A549 (cell line): ENCODE measurements around the gene STK4. TPM values are rescaled to one million over a fixed set of nuclear protein-coding genes. Genes with fewer than 3 reads are reported as not detected.

Source experiments
- ATAC-seq, 2 experiments: fragments of 200-7000 bp in 1 of 2; fragments of >200 bp in 1 of 2; cut with Nextera tagmentation in 1 of 2; cut with Tn5 transposase in 1 of 2; 3 replicates each; pipeline versions ENCODE4 v1.8.0 to v1.9.1; 2018 to 2020; ENCODE audit warnings: mild to moderate bottlenecking in 1 of 2, moderate library complexity in 1 of 2
- CTCF ChIA-PET: fragments of 300-600 bp; sonication (Branson Sonifier 250); formaldehyde crosslinking; extraction: SDS; loops from one replicate; lab custom pipeline; 2021; ENCODE audit warnings: antibody characterized with exemption, inconsistent platforms; lab: Yijun Ruan, JAX
- POLR2A ChIA-PET: fragments of 350-600 bp; formaldehyde crosslinking; extraction: SDS; loops from one replicate; lab custom pipeline; 2021; ENCODE audit warnings: antibody characterized with exemption, inconsistent platforms; lab: Yijun Ruan, JAX
- DNase-seq, 2 experiments: peaks; one replicate each; pipeline versions ENCODE4 v3.0.0 to v3.0.0-alpha.2; 2011 to 2016; ENCODE audit warnings: low read depth in 1 of 2, low spot score in 1 of 2
- FAIRE-seq: peaks from 2 replicates; lab custom pipeline; 2011; peaks lifted over from hg19 to GRCh38; lab: Jason Lieb, UNC
- H3K27ac ChIP-seq, 2 experiments: fragments of >200 bp; sonication (Bioruptor Twin); formaldehyde crosslinking; 3 replicates each; pipeline ENCODE4 v1.5.1; 2016 to 2017
- H3K4me1 ChIP-seq: fragments of >200 bp; sonication (Bioruptor Twin); formaldehyde crosslinking; 3 replicates; pipeline ENCODE4 v1.6.1; 2016
- H3K4me2 ChIP-seq: fragments of >200 bp; sonication (Bioruptor Twin); formaldehyde crosslinking; 3 replicates; pipeline ENCODE4 v1.6.1; 2016
- H3K4me3 ChIP-seq: fragments of >200 bp; sonication (Bioruptor Twin); formaldehyde crosslinking; 3 replicates; pipeline ENCODE4 v1.5.1; 2016
- H3K9me3 ChIP-seq: fragments of >200 bp; sonication (Bioruptor Twin); formaldehyde crosslinking; 3 replicates; pipeline ENCODE4 v1.6.1; 2016
- BHLHE40 ChIP-seq: IDR thresholded peaks from 2 replicates; pipeline ENCODE4 v1.6.1; 2012; ENCODE audit warnings: low read depth, low read length, inconsistent platforms
- CEBPB ChIP-seq, 2 experiments: fragments of >200 bp in 1 of 2; sonication (Bioruptor Twin) in 1 of 2; formaldehyde crosslinking in 1 of 2; IDR thresholded peaks; 2 replicates each; pipeline ENCODE4 v1.6.1; 2012 to 2016
- CHD2 ChIP-seq: fragments of 150-350 bp; IDR thresholded peaks from 2 replicates; pipeline ENCODE4 v1.6.1; 2014; ENCODE audit warnings: low read length; ENCODE audit not compliant: partially characterized antibody
- EHMT2 ChIP-seq: fragments of 200-600 bp; sonication (generic); IDR thresholded peaks from 2 replicates; pipeline ENCODE4 v1.6.1; 2016; ENCODE audit warnings: antibody characterized with exemption, low read depth, mild to moderate bottlenecking, moderate library complexity
- EP300 ChIP-seq, 2 experiments: fragments of >200 bp; sonication (Bioruptor Twin); formaldehyde crosslinking; IDR thresholded peaks; 2 replicates in 1 of 2; 3 replicates in 1 of 2; pipeline ENCODE4 v1.6.1; 2016 to 2017
- ESRRA ChIP-seq: fragments of 150-350 bp; IDR thresholded peaks from 2 replicates; pipeline ENCODE4 v1.6.1; 2014; ENCODE audit warnings: mild to moderate bottlenecking, low read length, borderline replicate concordance
- FOSB ChIP-seq: fragments of 250-450 bp; sonication (Bioruptor Pico); IDR thresholded peaks from 2 replicates; pipeline ENCODE4 v1.5.0; 2020; ENCODE audit warnings: mild to moderate bottlenecking, moderate library complexity
- FOXS1 ChIP-seq: fragments of 250-450 bp; sonication (Bioruptor Pico); IDR thresholded peaks from 2 replicates; pipeline ENCODE4 v1.5.0; 2020; ENCODE audit warnings: mild to moderate bottlenecking, moderate library complexity
- HDAC2 ChIP-seq: fragments of 200-600 bp; sonication (generic); IDR thresholded peaks from 2 replicates; pipeline ENCODE4 v1.6.1; 2016
- HMGXB4 ChIP-seq: fragments of 250-450 bp; sonication (Bioruptor Pico); IDR thresholded peaks from 2 replicates; pipeline ENCODE4 v1.5.0; 2021; ENCODE audit warnings: mild to moderate bottlenecking, moderate library complexity, borderline replicate concordance
- HOXA7 ChIP-seq: fragments of 250-450 bp; sonication (Bioruptor Pico); IDR thresholded peaks from 2 replicates; pipeline ENCODE4 v1.5.0; 2020; ENCODE audit warnings: mild to moderate bottlenecking, moderate library complexity
- JUN ChIP-seq, 2 experiments: fragments of >200 bp; sonication (Bioruptor Twin); formaldehyde crosslinking; IDR thresholded peaks; 2 replicates in 1 of 2; 3 replicates in 1 of 2; pipeline ENCODE4 v1.6.1; 2016 to 2017
- MAFK ChIP-seq: fragments of 450-650 bp; IDR thresholded peaks from 2 replicates; pipeline ENCODE4 v1.6.1; 2014; ENCODE audit not compliant: partially characterized antibody
- MAX ChIP-seq: IDR thresholded peaks from 2 replicates; pipeline ENCODE4 v1.6.1; 2012
- MAZ ChIP-seq: fragments of 150-350 bp; IDR thresholded peaks from 2 replicates; pipeline ENCODE4 v1.6.1; 2014; ENCODE audit warnings: antibody characterized with exemption, low read depth, low read length, borderline replicate concordance
- MYC ChIP-seq: IDR thresholded peaks from 2 replicates; pipeline ENCODE4 v1.6.1; 2012; ENCODE audit warnings: mild to moderate bottlenecking, inconsistent platforms, low read length, improper control_type of control experiment, borderline replicate concordance
- NFE2L2 ChIP-seq: fragments of 150-350 bp; conservative IDR thresholded peaks from 2 replicates; pipeline ENCODE4 v1.6.1; 2014; ENCODE audit warnings: low read length
- NPAS2 ChIP-seq: fragments of 250-450 bp; sonication (Bioruptor Pico); IDR thresholded peaks from 2 replicates; pipeline ENCODE4 v1.8.0; 2022; ENCODE audit warnings: mild to moderate bottlenecking, moderate library complexity, borderline replicate concordance
- NR3C1 ChIP-seq: fragments of >200 bp; sonication (Bioruptor Twin); formaldehyde crosslinking; IDR thresholded peaks from 3 replicates; pipeline ENCODE4 v1.6.1; 2017
- PBX3 ChIP-seq: IDR thresholded peaks from 2 replicates; pipeline ENCODE4 v1.6.1; 2012
- RFX5 ChIP-seq: fragments of 450-650 bp; IDR thresholded peaks from 2 replicates; pipeline ENCODE4 v1.7.1; 2014; ENCODE audit warnings: antibody characterized with exemption, mild to moderate bottlenecking, moderate library complexity
- SMC3 ChIP-seq: fragments of >200 bp; sonication (Bioruptor Twin); formaldehyde crosslinking; IDR thresholded peaks from 3 replicates; pipeline ENCODE4 v1.6.1; 2018; ENCODE audit warnings: inconsistent platforms
- SREBF2 ChIP-seq: fragments of 450-650 bp; IDR thresholded peaks from 2 replicates; pipeline ENCODE4 v1.6.1; 2014; ENCODE audit warnings: mild to moderate bottlenecking, moderate library complexity
- TFCP2L1 ChIP-seq: fragments of 250-450 bp; sonication (Bioruptor Pico); IDR thresholded peaks from 2 replicates; pipeline ENCODE4 v1.5.0; 2021; ENCODE audit warnings: mild to moderate bottlenecking
- ZNF302 ChIP-seq: fragments of 250-450 bp; sonication (Bioruptor Pico); IDR thresholded peaks from 2 replicates; pipeline ENCODE4 v1.9.0; 2021; ENCODE audit warnings: inconsistent platforms, mild to moderate bottlenecking, moderate library complexity
- WGBS: methylation state at CpG from one replicate; pipeline ENCODE4 v1.1.6; 2017; ENCODE audit errors: missing lambda C conversion rate; 5-methylcytosine and 5-hydroxymethylcytosine counted together
- polyA plus RNA-seq, 4 experiments: library from polyadenylated mRNA; depleted of rRNA in 3 of 4; stranded (reverse); fragments of >200 nt; fragmentation: RNase III in 1 of 4; extraction: RNeasy Plus Mini Kit Qiagen cat#74134 plus additional on column Dnase treatment in 1 of 4; gene quantifications; 2 replicates in 3 of 4; 3 replicates in 1 of 4; pipeline ENCODE4 v1.2.3, GENCODE V29; 2011 to 2017
- TF ChIP-seq, protein P1 (sequence below): fragments of 450-650 bp; IDR thresholded peaks from 2 replicates; pipeline ENCODE4 v1.6.1; 2014; ENCODE audit warnings: antibody characterized with exemption

STK4 gene
- polyA plus RNA-seq, 2 of the 4 experiments (the other 2 are of a cell fraction), result 14.5 to 34.5 TPM

DNA sequence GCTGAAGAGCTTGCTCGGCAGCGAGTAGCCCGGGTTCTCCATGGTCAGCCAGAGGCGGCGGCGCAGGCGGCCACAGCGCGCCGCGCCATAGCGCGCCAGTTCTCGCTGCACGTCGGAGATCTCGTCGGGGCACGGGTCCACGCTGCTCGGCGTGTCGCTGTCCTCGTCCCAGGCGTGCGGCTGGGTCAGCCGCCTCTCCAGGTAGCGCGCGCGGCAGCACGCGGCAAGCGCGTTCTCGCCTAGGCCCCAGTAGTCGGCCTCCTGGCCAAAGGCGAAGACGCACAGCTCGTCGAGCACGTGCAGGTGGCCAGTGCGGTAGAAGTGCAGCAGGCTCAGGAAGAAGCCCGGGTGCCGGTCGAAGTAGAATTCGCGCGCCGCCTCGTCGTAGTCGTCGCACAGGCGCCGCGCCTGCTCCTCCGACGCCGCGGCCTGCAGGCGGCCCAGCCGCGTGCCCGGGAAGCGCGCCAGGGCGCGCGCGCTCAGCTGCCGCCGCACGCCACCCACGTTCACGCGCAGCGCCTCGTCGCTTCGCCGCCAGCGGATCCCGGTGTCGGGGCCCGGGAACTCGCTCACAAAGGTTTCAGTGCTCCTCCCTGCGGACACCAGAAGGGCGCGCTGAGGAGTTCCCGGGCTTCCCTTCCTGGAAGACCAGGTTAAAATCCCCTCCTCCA, 131.9 kb downstream of the STK4 start:
- TF ChIP-seq ESRRA (no peak), TFCP2L1 (CRISPR knock-in tag) (no peak), CHD2 (no peak), NR3C1 (no peak), FOXS1 (CRISPR knock-in tag) (no peak), JUN (IDR thresholded peaks at IDR 0.05) (no peak)
- no peak for FAIRE-seq
- 95% methylated on average over 91 of the region's 91 CpGs for WGBS
- ChIA-PET CTCF (interaction anchor here (5.2 to 8.8 kb wide), 5 partner anchors 12 to 195 kb away, joined by 30 to 197 read pairs (median 103); partner anchors contain the start of gene WFDC5), POLR2A (no interaction called here)
- no peaks in the 10 kb centered on the region for H3K4me1 ChIP-seq
- H3K4me3 ChIP-seq, result no peak overlapping the region
- DNase-seq, result no peak
- H3K27ac ChIP-seq, result no peak overlapping the region
- H3K4me2 ChIP-seq, result no peak overlapping the region
- no peaks in the 10 kb centered on the region for H3K9me3 ChIP-seq
- ATAC-seq, result no peak

- ChIA-PET POLR2A (no interaction called here), CTCF (interaction anchor here (1.0 to 7.3 kb wide), 10 partner anchors 9 to 212 kb away, joined by 3 to 98 read pairs (median 8); no protein-coding TSS in a partner anchor)
- H3K4me1 ChIP-seq, result no peaks in the 10 kb centered on the region
- WGBS, result 59% methylated on average over 25 of the region's 38 CpGs
- no peak within 1 kb of the TSS for H3K4me3 ChIP-seq
- no peak within 1 kb of the TSS for H3K27ac ChIP-seq
- no peak for DNase-seq
- no peak for ATAC-seq
- no peak within 1 kb of the TSS for H3K4me2 ChIP-seq
- no peak for FAIRE-seq
- TF ChIP-seq MAZ (no peak), SMC3 (no peak), HMGXB4 (no peak), MAX (no peak), MYC (no peak), SREBF2 (no peak), EP300 (IDR thresholded peaks at IDR 0.05) (no peak)
- no peaks in the 10 kb centered on the region for H3K9me3 ChIP-seq
Measured at GRCh38 chr20:45100563-45101245, 134.4 kb downstream of the STK4 start, which contains the start of gene KCNS1. KCNS1 (minus strand) TSS chr20:45101127; CDS start chr20:45099236, 1,891 bp downstream.

DNA sequence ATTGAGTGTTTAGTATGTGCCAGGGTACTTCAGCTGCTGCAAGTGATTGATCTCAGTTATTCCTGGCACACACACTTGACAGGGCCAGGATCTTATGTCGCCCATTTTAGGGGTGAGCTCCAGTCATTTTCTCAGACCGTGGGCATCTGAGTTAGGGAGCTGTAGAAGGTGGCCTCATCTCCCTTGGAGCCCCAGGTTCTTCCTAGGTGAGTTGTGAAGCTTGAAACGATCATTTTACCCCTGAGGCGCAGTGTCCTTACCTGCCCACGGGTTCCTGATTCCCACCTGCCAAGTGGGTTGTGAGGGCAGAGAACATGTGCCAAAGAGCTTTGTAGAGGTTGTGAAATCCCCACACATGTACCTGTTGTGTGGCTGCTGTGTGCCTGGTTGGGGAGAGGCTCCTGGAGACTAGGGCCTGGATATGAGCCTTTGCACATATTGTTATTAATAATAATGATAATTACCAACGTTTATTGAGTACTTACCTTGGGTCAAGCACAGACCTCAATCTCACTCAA, 135.1 kb downstream of the STK4 start:
- DNase-seq, result no peak
- no peak overlapping the region for H3K4me3 ChIP-seq
- no peak for FAIRE-seq
- ChIA-PET POLR2A (no interaction called here), CTCF (interaction anchor here (1.0 to 3.5 kb wide), 3 partner anchors 58 to 211 kb away, joined by 3 to 19 read pairs (median 3); no protein-coding TSS in a partner anchor)
- no peak overlapping the region for H3K27ac ChIP-seq
- no peak for ATAC-seq
- H3K9me3 ChIP-seq, result no peaks in the 10 kb centered on the region
- H3K4me1 ChIP-seq, result no peaks in the 10 kb centered on the region
- 42% methylated on average over 4 of the region's 6 CpGs for WGBS
- no peak for TF ChIP-seq RFX5
- no peak overlapping the region for H3K4me2 ChIP-seq

- ChIA-PET CTCF (interaction anchor here (1.0 to 5.1 kb wide), 4 partner anchors 9 to 188 kb away, joined by 3 to 29 read pairs (median 4); no protein-coding TSS in a partner anchor), POLR2A (no interaction called here)
- WGBS, result 70% methylated on average over 2 of the region's 2 CpGs
- Histone ChIP-seq H3K9me3 (no peaks in the 10 kb centered on the region), H3K4me3 (no peak overlapping the region), H3K4me1 (no peaks in the 10 kb centered on the region), H3K4me2 (no peak overlapping the region), H3K27ac (no peak overlapping the region)
- FAIRE-seq, result no peak
- DNase-seq, result no peak
- ATAC-seq, result no peak
- TF ChIP-seq MAFK, result no peak
- TF ChIP-seq HDAC2, result no peak
- TF ChIP-seq EHMT2, result no peak
- TF ChIP-seq, protein P1, sequence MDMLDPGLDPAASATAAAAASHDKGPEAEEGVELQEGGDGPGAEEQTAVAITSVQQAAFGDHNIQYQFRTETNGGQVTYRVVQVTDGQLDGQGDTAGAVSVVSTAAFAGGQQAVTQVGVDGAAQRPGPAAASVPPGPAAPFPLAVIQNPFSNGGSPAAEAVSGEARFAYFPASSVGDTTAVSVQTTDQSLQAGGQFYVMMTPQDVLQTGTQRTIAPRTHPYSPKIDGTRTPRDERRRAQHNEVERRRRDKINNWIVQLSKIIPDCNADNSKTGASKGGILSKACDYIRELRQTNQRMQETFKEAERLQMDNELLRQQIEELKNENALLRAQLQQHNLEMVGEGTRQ, result no peak
- TF ChIP-seq ZNF302 (CRISPR knock-in tag), result no peak
- TF ChIP-seq NFE2L2, result no peak
- no peak for TF ChIP-seq EP300 (IDR thresholded peaks at IDR 0.05)
- TF ChIP-seq HOXA7, result no peak
- TF ChIP-seq SREBF2, result no peak
- TF ChIP-seq FOSB, result no peak
- TF ChIP-seq BHLHE40, result no peak
- no peak for TF ChIP-seq MAZ
- no peak for TF ChIP-seq NPAS2 (CRISPR knock-in tag)
- TF ChIP-seq CEBPB (IDR thresholded peaks at IDR 0.05), result no peak
- TF ChIP-seq PBX3, result no peak
Measured at GRCh38 chr20:45103072-45103471, 136.8 kb downstream of the STK4 start.
